Measurements from ENCODE around the gene TBRG4.

Gene TBRG4

GRCh38 chr7:45050198-45050597 is 61.3 kb downstream of the TBRG4 start:
- DNase-seq = no peak
